NCI-H1436 treated with DMSO at 0.1 percent for 48 hours (cell line): ENCODE data around the gene PCYT2.

Experiments used
- DNase-seq: peaks from one replicate; lab custom pipeline; 2025; lab: John Stamatoyannopoulos, UW

The PCYT2 gene

GRCh38 chr17:81912441-81913309 lies 1.5 kb upstream of the PCYT2 start:
- no peak for DNase-seq

- DNase-seq = no peak
These were observed 770 bp upstream of the PCYT2 start for GRCh38 chr17:81911969-81912368.

DNA sequence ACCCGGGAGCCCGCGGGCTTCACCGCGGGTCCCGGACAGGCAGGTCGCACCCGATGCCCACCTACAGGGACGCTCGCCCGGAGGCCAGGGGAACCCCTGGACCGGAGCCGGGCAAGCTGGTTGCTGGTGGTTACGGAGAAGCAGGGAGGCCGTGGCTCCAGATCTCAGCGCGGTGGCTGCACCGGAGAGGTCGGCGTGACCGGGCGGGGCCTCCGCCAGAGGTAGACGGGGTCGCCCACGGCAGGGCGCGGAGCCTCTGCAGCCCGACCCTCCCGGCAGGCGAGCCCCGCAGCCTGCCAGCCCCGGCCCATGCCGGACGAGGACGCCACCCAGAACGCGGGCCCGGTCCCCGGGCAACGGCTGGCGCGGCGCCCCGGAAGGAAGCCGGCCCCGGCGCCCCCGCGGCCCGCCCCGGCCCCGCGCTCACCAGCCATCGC lies 341 bp downstream of the PCYT2 start:
- DNase-seq = no peak

GRCh38 chr17:81909966-81910839 lies 996 bp downstream of the PCYT2 start:
- no peak for DNase-seq

DNA sequence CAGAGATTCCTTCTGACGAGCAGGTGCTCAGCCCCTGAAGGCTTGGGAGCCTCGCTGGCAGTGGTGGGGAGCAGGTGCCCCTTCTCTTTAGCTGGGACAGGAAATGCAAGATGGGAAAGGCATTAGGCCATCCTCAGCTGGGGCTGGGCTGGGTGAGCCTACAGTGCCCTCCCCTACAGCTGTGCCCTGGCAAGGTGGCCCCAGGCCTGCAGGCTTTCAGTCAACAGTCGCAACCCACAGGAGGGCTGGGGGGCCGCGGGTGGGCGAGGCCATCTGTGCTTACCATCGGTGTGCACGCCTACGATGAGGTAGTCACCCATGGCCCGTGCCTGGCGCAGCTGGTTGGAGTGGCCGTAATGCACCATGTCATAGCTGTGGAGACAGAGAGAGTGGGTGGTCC lies 2.0 kb downstream of the PCYT2 start:
- DNase-seq = no peak

DNA sequence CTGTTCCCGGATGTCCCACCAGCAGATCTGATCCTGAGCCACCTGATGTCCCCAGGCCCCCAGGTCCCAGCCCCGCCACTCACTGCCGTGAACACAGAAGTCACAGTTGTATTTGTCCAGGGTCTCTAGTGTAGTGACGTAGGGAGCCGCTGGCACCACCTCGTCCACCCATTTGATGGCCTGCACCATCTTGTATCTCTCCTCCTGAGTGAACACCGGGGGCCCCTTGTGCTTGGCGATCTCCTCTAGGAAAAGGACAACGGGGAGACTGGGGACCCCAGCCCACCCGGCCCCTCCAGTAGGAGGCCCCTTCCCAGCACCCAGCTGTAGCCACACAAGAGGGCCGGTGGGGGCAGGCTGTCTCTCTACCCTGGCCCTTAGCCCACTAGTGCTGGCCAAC lies 2.4 kb downstream of the PCYT2 start:
- no peak for DNase-seq

DNA sequence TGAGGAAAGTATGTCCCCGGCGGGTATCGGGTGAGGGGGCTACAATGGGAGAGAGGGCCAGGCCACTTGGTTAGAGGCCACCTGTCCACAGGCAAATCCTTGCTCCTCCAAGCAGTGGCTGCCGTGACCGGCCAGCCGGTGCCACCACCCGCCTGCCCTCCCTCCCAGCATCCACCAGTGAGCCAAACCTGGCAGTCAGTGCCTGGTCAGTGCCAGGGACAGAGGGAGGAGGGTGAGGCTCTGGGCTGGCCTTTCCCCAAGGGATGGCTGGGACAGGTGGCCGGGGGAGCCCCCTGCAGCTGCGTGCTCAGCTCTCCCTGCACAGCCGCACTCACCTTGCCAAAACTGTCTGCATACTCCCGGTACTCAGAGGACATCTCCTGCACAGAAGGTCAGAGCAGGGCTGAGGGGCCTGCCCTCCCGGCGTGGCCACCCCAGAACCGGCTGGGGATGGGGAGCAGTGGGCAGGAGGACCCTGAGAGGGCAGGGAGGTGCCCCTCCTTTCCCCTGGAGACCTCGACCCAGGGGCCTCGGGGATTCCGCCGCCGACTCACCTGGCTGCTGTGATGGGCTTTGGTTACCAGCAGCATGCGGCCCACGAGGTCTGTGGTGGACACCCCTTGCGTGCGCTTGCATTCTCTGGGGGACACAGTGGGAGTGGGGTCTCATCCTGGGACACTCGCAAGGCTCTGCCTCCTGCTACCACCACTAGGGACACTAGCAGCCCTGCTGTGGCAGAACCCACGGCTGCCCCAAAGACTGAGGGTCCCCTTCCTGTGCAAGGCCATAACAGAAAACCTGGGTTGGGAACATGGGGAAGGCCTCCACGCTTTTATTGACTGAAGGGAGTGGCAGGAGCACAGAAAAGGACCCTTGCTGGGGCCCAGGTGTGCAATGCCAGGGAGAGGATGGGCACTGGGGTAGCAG lies 3.7 kb downstream of the PCYT2 start:
- no peak for DNase-seq

DNA sequence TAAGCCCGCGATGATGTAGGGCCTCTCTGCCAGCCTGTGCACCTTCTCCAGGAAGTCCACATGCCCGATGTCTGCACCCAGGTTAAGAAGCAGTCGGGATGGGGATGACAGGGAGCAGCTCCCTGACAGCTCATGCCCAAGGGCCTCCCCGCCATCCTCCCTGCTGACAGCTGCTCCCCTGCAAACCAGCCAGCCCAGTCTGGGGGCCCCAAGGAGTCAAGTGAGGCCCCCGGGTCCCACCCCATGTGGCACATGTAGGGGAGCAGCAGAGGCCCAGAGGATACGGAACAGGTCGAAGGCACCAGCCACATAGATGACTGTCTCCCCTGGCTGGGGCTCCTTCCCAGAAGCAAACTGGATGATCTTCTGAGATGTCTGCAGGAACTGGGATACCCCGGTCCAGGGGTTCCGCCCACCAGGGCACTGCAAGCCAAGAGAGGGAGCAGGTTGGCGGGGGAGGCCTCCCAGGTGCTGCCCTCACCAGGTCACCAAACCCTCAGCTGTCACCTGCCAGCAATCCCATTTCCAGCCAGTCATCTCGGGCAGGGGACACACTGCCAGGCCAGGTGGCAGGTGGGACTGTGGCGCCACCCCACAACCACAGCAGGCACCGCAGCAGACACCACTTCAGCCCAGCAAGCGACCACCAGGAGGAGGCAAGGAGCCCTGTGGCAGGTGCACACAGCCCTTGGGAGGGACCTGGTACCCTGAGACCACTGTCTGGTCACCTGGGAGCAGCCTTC lies 4.6 kb downstream of the PCYT2 start:
- DNase-seq = no peak

DNA sequence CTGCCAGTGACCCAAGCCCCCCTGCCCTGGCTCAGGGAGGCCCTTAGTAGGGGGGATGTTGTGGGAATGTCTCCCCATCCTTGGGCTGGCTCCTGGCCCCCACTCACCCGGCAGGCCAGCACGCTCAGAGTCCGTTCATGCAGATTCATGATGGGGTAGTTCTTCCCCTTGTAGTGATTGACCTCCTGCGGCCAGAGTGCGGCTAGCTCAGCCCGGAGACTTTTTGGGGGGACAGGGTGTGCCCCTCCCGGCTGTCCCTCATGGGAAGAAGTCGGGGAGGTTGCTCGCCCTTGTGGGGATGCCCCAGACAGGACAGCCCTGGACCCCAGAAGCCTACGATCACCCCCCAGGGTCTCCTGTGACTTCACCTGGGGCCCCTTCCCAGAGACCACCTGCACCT lies 5.2 kb downstream of the PCYT2 start:
- no peak for DNase-seq

DNA sequence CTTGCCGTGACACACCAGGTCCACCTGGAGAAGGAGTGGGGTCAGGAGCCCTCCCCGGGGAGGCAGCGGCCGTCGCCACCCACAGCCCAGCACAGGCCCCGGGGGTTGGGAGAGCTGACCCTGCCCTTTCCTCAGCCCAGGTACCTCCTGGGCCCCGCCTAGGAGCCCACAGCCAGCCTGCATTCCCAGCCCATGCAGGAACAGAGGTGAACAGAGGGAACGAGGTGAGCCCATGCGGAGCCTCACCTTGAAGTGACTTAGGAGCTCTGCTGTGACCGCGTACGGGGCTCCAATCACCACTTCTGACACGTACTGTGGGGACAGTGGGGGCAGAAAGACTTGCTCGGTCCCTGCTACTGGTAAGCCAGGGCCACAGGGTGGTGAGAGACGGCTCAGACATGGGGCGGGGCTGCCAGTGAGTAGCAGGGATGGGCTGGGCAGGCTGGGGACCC lies 5.7 kb downstream of the PCYT2 start:
- no peak for DNase-seq

GRCh38 chr17:81904600-81905423 lies 6.4 kb downstream of the PCYT2 start:
- no peak for DNase-seq

- DNase-seq = no peak
These were observed 7.2 kb downstream of the PCYT2 start for GRCh38 chr17:81903896-81904599.

GRCh38 chr17:81903415-81903831 lies 7.8 kb downstream of the PCYT2 start:
- no peak for DNase-seq

- DNase-seq = no peak
These were observed 8.4 kb downstream of the PCYT2 start for GRCh38 chr17:81902653-81903414.

GRCh38 chr17:81902023-81902652 lies 9.1 kb downstream of the PCYT2 start, which contains the start of gene NPB:
NPB (plus strand) TSS chr17:81902238; CDS start chr17:81902278, 40 bp downstream.
- no peak for DNase-seq

DNA sequence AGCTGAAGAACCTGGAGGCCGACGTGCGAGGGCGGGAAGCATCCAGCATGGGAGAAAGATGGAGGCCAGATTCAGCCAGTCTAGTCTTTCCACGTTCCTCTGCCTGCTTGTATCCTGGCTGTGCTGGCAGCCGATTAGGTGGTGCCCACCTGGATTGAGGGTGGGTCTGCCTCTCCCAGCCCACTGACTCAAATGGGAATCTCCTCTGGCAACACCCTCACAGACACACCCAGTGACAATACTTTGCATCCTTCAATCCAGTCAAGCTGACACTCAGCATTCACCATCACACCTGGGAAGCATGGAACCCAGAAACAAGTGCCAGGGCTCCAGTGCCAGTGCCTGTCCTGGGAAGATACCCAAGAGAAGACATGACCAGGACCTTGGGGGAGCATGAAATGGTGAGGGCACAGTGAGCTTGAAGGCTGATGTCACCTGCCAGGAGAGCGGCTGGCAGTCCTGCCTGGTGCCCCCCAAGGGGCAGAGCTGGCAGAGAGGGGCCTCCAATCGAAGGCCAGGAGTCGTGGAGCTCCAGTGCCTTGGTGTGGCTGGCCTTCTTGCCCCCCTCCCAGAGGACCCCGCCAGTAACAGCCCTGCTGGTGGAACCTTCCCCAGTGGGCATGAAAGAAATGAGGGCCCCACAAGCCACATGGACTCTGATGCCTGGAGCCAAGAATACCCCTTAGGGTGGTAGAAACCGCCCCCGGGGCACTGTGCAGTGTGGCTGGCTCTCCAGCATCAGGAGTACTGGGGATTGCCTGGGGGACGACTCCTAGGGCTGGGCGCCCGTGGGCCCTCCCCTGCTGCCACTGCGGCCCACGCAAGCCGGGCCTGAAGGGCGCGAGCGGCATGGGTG lies 9.8 kb downstream of the PCYT2 start:
- no peak for DNase-seq

DNA sequence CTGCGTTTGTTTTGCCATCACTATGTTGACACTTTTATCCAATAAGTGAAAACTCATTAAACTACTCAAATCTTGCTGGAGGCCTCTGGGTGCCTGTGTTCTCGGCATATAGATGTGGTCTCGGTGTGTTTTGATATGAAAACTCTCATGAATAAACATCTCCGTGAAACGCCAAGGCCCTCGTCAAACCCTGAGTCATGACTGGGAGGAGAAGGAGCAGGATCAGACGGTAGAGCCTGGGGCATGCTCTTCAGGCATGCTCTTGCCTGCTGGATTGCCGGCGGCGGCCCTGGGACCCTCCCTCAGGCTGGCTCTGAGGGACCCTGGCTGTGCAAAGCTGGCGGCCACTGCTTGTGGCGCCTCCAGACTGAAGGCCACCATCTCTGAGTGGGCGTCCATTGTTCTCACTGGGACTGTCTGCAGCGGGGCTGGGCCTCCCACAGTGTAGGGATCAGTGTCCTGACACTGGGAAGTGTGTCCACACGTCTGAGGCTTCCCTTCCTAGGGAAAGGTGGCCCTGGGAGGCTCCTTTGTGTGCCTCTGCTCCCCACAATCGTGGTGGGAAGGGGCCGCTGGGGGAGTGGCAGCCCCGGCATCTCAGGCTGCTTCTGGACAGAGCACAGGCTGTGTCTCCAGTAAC lies 10.9 kb downstream of the PCYT2 start:
- DNase-seq = no peak
